NK-92 (cell line): ENCODE measurements around the gene FAM210A.
A peak's percentile ranks its signal among the peaks of the same experiment; 100 is the strongest.
"Not testable (repeated sequence)": the region's sequence is repeated elsewhere in the genome, so short reads cannot be mapped to it uniquely, and the experiment has no call there.

Experiments used
- DNase-seq: peaks from one replicate; lab custom pipeline; 2025; ENCODE audit not compliant: unreplicated experiment; lab: John Stamatoyannopoulos, UW

The FAM210A gene, protein sequence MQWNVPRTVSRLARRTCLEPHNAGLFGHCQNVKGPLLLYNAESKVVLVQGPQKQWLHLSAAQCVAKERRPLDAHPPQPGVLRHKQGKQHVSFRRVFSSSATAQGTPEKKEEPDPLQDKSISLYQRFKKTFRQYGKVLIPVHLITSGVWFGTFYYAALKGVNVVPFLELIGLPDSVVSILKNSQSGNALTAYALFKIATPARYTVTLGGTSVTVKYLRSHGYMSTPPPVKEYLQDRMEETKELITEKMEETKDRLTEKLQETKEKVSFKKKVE

GRCh38 chr18:13726232-13726971, at the start of gene FAM210A, which contains the start of gene RNMT:
Gene FAM210A (minus strand): TSS chr18:13726558. CDS start chr18:13682077, 44,481 bp downstream.
Gene RNMT (plus strand): TSS chr18:13726673. CDS start chr18:13731518, 4,845 bp downstream.
- DNase-seq: peak; percentile 68

DNA sequence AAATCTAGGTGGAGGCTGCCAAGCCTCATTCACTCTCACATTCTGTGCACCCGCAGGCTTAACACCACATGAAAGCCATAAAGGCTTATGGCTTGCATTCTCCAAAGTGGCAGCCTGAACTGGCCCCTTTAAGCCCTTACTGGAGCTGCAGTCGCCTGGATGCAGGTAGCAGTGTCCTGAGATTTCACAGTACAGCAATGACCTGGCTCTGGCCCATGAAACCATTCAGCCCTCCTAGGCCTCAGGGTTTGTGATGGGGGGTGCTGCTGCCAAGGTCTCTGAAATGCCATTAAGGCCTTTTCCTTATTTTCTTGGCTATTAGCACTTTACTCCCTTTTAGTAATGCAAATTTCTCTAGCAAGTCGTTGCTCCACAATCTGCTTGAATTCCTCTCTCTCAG, 48.7 kb upstream of the FAM210A start:
- DNase-seq: no peak

DNA sequence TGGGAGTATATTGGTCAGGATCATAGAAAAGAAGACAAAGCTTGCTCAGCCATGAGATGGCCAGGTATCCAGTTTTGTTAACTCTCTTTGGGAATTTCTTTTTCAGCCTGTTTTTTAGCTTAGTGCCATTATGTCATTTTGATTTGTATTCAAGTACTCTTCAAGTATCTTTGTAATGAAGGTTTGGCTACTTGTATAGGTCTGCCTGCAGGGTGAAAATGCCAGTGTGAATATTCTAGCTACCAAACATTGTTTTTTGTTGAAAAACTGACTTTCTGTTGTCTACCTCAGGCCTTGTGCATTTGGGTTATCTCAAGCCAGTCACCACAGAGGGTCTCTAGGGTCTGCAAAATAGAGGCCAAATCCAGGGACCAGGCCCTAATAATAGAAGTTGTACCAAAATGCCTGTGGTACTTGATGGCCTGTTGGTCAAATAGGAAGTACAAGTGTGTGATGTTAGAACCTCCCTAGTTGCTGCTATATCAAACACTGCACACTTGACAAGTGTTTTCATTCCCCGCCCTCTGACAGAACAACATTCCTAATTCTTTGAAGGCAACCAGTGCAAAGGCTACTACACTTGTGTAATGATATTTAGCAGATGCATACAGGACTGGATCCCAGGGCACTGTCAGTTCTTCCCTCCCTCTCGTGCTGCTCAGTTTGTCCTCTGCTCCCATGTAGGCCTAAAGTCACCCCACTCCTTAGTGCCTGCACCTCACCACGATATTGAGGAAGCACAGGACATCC, 36.5 kb upstream of the FAM210A start:
- no peak for DNase-seq

- no peak for DNase-seq
Observed at GRCh38 chr18:13760047-13760446, 33.7 kb upstream of the FAM210A start.

- DNase-seq: no peak
Observed at GRCh38 chr18:13758622-13759021, 32.3 kb upstream of the FAM210A start.

DNA sequence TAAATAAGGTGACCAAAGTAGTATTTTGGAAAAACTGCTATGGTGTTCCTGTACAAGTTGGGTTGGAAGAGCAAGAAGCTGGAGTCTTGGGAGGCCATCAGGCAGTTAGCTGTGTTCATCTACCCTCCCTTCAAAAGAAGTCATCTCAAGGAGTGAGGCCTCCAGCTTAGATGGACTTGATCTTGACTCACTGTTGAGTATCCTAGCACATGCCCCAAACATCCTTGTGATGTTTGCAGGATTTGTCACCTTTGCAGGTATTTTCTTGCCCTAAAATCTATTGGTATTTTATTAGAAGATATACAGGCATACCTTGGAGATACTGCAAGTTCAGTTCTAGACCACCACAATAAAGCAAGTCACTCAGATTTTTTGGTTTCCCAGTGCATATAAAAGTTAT, 30.3 kb upstream of the FAM210A start:
- no peak for DNase-seq

- no peak for DNase-seq
Observed at GRCh38 chr18:13756261-13756660, 29.9 kb upstream of the FAM210A start.

DNA sequence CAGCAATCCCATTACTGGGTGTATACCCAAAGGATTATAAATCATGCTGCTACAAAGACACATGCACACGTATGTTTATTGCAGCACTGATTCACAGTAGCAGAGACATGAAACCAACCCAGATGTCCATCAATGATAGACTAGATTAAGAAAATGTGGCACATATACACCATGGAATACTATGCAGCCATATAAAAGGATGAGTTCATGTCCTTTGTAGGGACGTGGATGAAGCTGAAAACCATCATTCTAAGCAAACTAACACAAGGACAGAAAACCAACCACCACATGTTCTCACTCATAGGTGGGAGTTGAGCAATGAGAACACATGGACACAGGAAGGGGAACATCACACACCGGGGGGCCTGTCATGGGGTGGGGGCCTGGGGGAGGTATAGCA, 25.2 kb upstream of the FAM210A start:
- DNase-seq: not testable (repeated sequence)

- no peak for DNase-seq
Observed at GRCh38 chr18:13746633-13747032, 20.3 kb upstream of the FAM210A start.

DNA sequence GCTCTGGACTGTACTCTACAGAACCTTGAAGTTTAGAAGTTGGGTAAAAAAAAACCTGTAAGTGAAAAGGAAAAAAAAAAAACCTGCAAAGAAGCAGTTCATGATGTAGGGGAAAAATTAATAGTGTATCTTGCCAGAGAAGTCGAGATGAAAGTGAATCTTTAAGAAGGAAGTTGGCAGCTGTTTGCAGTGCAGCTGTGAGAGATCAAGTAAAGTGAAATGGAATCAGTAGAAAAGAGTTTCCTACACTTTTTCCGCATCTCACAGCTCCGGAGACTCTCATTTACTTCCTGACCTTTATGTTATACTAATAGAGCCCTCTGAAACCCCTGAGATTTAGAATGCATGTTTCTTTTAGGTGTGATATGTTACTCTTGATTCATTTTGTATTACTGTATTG, 19.3 kb upstream of the FAM210A start:
- no peak for DNase-seq

DNA sequence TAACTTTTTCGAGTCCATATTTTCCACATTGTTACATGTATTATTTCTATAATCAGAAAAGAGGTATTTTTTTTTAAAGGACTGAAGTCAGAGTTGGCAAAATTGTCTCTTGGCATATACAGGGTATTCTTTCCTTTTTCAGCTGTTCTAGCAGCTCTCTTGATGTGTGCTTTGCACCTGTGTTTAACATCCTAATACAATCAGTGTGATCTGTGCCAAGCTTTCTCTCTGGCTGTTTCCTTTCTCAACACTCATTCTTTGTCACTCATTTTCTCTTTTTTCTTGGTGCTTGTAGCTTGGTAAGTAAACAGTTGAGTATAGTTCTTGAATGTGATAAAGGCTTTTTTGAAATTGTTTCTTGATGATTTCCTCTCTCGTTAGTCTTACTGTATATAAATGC, 9.3 kb upstream of the FAM210A start:
- no peak for DNase-seq

DNA sequence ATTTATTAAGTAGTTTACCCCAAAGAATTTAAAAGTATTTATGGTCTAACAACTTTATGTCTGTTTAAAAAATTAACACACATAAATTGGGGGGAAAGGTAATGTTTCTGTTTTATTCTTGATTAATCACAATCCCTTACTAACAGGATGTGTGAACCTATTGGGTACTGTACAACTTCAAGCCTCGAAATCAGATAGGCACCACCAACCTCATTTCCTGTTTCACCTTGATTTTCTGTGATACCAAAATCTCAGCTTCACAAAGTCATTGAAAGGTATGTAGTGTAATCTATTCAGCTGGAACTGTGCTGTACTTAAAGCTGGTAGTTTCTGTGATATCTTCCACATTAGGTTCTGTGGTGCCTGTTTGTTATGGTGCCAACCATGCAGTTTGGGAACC, 4.1 kb upstream of the FAM210A start:
- DNase-seq: no peak

GRCh38 chr18:13726972-13727331, 594 bp upstream of the FAM210A start:
- no peak for DNase-seq

DNA sequence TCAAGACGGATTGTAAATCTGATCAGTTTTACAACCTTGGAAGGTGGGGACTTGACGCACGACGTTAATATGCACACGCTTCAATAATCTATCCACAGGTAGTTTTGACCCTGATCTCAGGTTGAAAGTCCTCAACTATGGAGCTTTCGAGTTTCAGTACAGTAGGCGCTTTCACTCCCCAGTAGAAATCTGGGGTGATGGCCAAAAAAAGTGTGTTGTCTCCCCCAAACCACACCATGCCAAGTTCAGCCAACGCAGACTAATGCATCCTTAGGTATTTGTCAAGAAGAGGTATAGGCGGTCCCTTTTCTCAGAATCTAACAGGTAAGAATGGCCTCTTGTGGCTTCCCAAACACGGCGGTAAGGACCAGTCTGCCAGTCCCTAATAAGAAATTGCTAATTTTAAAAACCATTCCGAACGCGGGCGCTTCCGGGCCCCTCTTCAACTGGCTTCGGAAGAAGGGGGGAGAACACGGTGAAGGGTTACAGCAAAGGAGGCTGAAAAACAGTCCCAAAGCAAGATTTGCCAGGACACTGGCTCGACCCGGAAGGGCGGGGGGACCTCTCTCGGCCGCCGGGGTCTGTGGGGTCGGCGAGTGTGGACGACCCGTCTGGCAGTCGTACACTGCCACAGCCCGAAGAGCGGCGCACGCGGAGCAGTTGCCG, 659 bp downstream of the FAM210A start:
- no peak for DNase-seq

GRCh38 chr18:13720847-13721246, 5.5 kb downstream of the FAM210A start:
- no peak for DNase-seq

GRCh38 chr18:13720123-13720522, 6.2 kb downstream of the FAM210A start:
- DNase-seq: no peak

DNA sequence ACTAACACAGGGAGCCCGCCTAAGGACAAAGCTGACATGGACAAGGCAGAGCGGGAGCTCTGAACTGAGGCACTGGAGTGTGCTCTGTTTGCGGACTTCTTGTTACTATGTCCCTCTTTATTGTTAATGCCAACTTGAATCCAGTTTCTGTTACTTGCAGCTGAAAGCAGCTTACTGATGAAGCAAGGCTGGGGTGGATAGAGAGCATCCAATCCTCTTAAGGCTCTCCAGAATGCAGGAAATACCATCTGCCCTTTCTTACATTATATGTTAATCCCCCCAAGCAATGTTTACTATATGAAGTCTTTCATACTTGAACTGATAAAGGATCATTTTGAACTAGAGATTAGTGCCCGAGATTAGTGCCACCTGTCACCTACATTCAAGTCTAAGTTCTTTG, 9.4 kb downstream of the FAM210A start:
- DNase-seq: no peak

DNA sequence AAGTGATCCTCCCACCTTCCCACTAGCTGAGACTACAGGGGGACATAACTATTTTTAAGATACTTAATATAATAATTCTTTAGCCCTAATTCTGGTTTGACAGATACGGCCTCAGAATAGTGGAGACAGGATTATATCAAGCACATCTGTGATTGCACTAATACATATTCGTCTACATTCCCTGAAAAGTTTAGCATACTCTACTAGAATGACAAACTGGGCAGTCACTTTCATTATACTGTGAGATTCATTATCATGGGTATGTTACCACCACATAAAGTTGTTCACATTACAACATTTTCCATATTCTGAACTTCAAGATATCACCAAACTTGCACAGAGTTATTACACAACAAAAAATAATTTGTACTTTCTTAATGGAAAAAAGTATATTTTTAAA, 11.0 kb downstream of the FAM210A start:
- DNase-seq: no peak

GRCh38 chr18:13713455-13714055, 12.8 kb downstream of the FAM210A start:
- DNase-seq: no peak

- no peak for DNase-seq
Observed at GRCh38 chr18:13712400-13713131, 13.8 kb downstream of the FAM210A start.
